ENCODE measurements around the gene CERK. TPM values are rescaled to one million over a fixed set of nuclear protein-coding genes. Genes with fewer than 3 reads are reported as not detected.
"Not testable (repeated sequence)": the region's sequence is repeated elsewhere in the genome, so short reads cannot be mapped to it uniquely, and the experiment has no call there.

Gene CERK
- total and polyA plus RNA-seq, 7 donors, result 23.9 to 45.5 (median 28.2) TPM

DNA sequence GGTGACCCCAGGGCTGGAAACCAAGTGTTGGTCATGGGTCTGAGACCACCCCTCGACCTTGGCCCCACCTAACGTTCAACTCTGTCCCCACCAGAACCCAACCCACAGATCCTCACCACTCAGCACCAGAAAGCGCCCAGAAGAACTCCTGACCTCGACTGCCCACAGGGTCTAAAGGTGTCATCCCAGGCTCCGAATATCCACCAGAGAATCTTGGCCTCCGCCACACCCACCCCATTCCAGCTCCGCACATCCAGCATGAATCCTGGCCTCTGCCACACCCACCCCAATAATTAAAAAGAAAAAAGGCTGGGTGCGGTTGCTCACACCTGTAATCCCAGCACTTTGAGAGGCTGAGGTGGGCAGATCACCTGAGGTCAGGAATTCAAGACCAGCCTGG is 1.3 kb downstream of the CERK start:
- no peak for TF ChIP-seq EP300 (IDR thresholded peaks at IDR 0.05)
- TF ChIP-seq POLR2A (IDR thresholded peaks at IDR 0.05), result no peak
- TF ChIP-seq POLR2AphosphoS5 (IDR thresholded peaks at IDR 0.05), result no peak
- TF ChIP-seq, protein P1, sequence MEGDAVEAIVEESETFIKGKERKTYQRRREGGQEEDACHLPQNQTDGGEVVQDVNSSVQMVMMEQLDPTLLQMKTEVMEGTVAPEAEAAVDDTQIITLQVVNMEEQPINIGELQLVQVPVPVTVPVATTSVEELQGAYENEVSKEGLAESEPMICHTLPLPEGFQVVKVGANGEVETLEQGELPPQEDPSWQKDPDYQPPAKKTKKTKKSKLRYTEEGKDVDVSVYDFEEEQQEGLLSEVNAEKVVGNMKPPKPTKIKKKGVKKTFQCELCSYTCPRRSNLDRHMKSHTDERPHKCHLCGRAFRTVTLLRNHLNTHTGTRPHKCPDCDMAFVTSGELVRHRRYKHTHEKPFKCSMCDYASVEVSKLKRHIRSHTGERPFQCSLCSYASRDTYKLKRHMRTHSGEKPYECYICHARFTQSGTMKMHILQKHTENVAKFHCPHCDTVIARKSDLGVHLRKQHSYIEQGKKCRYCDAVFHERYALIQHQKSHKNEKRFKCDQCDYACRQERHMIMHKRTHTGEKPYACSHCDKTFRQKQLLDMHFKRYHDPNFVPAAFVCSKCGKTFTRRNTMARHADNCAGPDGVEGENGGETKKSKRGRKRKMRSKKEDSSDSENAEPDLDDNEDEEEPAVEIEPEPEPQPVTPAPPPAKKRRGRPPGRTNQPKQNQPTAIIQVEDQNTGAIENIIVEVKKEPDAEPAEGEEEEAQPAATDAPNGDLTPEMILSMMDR (IDR thresholded peaks at IDR 0.05), result no peak
- intact Hi-C loops (cut with DNase I), result no loop called here
- peak overlapping the region; percentile 81 to 90 (median 85) for H3K27ac ChIP-seq

DNA sequence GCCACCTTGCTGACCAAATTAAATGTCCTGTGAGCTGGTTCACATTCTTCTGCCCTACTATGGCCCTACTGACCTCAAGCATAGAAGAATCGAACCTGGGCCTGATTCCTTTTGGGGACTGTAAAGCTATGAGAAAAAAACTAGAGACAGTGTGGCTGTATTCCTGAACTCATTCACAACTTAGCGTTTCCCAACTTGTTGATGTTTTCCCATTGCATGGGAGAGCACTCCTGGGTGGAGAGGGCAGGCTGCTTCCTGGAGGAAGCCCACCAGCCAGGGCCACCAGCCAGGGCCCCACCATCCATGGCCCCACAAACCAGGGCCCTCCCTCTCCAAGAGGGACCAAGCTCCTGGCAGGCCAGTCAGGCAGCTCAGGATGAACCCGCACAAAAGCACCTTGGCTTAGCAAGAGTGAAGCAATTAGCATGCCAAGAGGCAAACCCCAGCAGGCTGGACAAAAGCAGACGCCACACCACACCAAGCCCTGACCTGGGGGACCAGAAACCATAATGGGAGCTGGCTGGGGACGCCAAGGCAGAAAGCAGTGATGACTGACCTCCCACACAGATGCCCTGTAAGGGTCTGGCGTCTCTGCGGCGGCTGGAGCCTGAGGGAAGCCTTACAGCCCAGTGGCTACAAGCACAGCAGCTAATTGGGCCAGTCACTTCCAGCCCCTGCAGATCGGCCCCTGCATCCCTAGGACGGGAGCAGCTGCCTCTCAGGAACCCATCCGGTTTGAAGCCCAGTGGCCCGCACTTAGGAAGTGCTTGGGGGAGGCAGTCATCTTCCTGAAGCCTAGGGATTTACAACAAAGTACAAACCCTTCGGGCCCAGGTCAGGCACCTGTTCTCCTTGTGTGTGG is 2.1 kb downstream of the CERK start:
- no peaks in the 10 kb centered on the region for H3K9me3 ChIP-seq
- 69 to 77% methylated on average over 13 of the region's 13 CpGs for WGBS, 2 donors
- intact Hi-C loops (cut with DNase I), result no loop called here
- peak overlapping the region; percentile 81 to 90 (median 85) for H3K27ac ChIP-seq
- no peaks in the 10 kb centered on the region for H3K27me3 ChIP-seq
- peak overlapping the region in 2 of 4 donors; percentile 4 to 73 for H3K4me3 ChIP-seq
- H3K4me1 ChIP-seq, result peaks cover 0 to 83% (median 67%) of the 10 kb centered on the region in 4 donors
- no peaks in the 10 kb centered on the region for H3K36me3 ChIP-seq
- DNase-seq, result no peak
- TF ChIP-seq, protein P1 (IDR thresholded peaks at IDR 0.05), result no peak
- no peak for TF ChIP-seq EP300 (IDR thresholded peaks at IDR 0.05)
- no peak for TF ChIP-seq POLR2A (IDR thresholded peaks at IDR 0.05)
- TF ChIP-seq POLR2AphosphoS5 (IDR thresholded peaks at IDR 0.05), result no peak

More for the DNA sequence above, 1.3 kb downstream of the CERK start:
- Histone ChIP-seq H3K9me3 (no peaks in the 10 kb centered on the region), H3K36me3 (no peaks in the 10 kb centered on the region), H3K4me1 (peaks cover 0 to 76% (median 61%) of the 10 kb centered on the region in 4 donors), H3K27me3 (no peaks in the 10 kb centered on the region), H3K4me3 (peak overlapping the region; percentile 59 to 94 (median 72))
- no peak for DNase-seq
- 20 to 59% methylated on average over 8 of the region's 8 CpGs for WGBS, 2 donors

DNA sequence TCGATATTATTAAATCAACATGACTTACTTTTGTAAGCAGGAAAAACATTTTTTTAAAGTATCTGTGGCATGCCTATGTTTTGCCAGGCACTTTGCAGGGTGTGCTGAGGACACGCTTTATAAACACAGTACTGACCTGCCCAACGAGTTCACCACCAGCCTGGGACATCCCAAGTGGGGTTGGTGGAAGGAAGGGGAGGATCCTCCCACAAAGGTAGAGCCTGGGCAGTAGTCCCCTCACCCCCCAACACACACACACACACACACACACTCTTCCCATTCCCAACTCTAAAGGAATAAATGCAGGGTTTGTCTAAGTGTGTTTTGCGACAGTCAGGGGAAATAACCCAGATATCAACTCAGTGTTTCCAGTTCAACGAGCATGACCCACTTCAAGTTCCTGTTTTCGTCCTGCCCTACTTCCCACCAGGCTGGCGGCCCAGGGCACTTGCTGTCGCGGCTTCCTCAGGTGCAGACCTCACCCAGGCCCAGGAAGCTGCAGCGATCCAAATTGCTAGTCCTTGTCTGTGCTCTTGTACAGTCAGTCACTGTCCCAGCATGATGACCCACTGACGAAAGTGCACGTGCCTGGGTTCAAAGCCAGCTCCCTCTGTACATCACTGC is 3.1 kb downstream of the CERK start:
- intact Hi-C loops (cut with DNase I), result loop anchor here (1.0 kb wide), 1 partner anchor 14 kb away; no protein-coding TSS in a partner anchor
- peaks cover 0 to 90% (median 71%) of the 10 kb centered on the region in 4 donors for H3K4me1 ChIP-seq
- WGBS, 2 donors, result 12 to 20% methylated on average over 12 of the region's 12 CpGs
- H3K27me3 ChIP-seq, result no peaks in the 10 kb centered on the region
- no peaks in the 10 kb centered on the region for H3K36me3 ChIP-seq
- no peaks in the 10 kb centered on the region for H3K9me3 ChIP-seq
- DNase-seq, result no peak
- no peak overlapping the region for H3K4me3 ChIP-seq
- H3K27ac ChIP-seq, result peak overlapping the region; percentile 81 to 90 (median 85)
- TF ChIP-seq, protein P1 (IDR thresholded peaks at IDR 0.05), result no peak
- TF ChIP-seq POLR2AphosphoS5 (IDR thresholded peaks at IDR 0.05), result peak in 2 of 4 donors; percentile 10 to 12

DNA sequence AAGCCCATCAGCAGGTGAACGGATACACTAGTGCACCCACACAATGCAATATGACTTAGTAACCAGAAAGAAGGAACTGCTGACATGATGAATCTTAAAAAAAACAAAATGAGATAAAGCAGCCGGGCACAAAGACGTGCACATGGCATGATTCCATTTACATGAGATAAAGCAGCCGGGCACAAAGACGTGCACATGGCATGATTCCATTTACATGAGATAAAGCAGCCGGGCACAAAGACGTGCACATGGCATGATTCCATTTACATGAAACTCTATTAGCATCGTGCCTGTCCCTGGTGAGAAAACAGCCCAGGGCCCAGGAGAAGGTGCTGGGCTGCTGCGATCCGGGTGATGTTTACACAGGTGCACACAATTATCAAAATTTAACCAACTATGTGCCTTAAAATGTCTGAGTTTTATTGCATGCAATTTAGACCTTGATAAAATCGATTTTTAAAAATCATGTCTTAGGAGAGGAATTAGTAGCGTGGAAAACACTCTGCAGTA is 3.8 kb downstream of the CERK start:
- H3K9me3 ChIP-seq, DNase-seq, H3K27me3 ChIP-seq, H3K4me3 ChIP-seq, H3K36me3 ChIP-seq: not testable (repeated sequence)
- 10 to 41% methylated on average over 12 of the region's 12 CpGs for whole genome bisulfite sequencing, 2 donors
- H3K4me1 ChIP-seq, result peaks cover 0 to 85% (median 66%) of the 10 kb centered on the region in 4 donors
- TF ChIP-seq EP300 (IDR thresholded peaks at IDR 0.05) (peak in 2 of 4 donors; percentile 49 to 84), POLR2AphosphoS5 (IDR thresholded peaks at IDR 0.05) (peak; percentile 96 to 99 (median 98))
- peak overlapping the region; percentile 81 to 90 (median 85) for H3K27ac ChIP-seq
- intact Hi-C loops (cut with DNase I), result loop anchor here (1.0 kb wide), 1 partner anchor 15 kb away; no protein-coding TSS in a partner anchor

DNA sequence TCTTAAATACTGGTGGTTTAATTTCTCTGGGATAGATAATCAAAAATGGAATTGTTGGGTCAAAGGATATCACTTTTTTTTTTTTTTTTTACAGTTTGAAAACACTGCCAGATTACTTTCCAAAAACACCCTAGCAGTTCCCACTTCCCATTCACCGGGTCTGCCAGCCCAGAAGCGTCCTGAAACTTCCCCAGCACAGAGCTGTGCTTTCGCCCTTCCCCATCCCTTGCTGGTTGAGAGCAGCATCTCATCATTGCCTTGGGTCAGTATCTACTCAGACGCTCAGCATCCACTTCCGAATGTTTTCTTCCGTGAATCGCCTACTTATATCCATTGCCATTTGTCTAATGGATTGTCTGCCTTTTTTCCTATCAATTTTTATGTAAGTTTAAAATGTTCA is 5.5 kb downstream of the CERK start:
- 86 to 89% methylated on average over 7 of the region's 7 CpGs for WGBS, 2 donors
- H3K4me1 ChIP-seq, result peaks cover 0 to 92% (median 59%) of the 10 kb centered on the region in 4 donors
- TF ChIP-seq POLR2AphosphoS5 (IDR thresholded peaks at IDR 0.05), result no peak
- no peak for TF ChIP-seq EP300 (IDR thresholded peaks at IDR 0.05)
- no peak for TF ChIP-seq POLR2A (IDR thresholded peaks at IDR 0.05)
- TF ChIP-seq, protein P1 (IDR thresholded peaks at IDR 0.05), result no peak
- H3K4me3 ChIP-seq, result no peak overlapping the region
- H3K9me3 ChIP-seq, result no peaks in the 10 kb centered on the region
- no peak overlapping the region for H3K27ac ChIP-seq
- intact Hi-C loops (cut with DNase I), result no loop called here
- no peaks in the 10 kb centered on the region for H3K36me3 ChIP-seq
- DNase-seq, result no peak
- H3K27me3 ChIP-seq, result no peaks in the 10 kb centered on the region
